Caco-2 (cell line): ENCODE results near the gene NPAS2. TPM values are rescaled to one million over a fixed set of nuclear protein-coding genes. Genes with fewer than 3 reads are reported as not detected.

ENCODE experiments used
- BruUV-seq: library from RNA; stranded (reverse); fragments of 400-500 nt; replicated peaks from 2 replicates; lab custom pipeline; 2021; lab: Mats Ljungman, UMichigan
- CTCF ChIA-PET: fragments of 300-600 bp; sonication (Branson Sonifier 250); formaldehyde crosslinking; loops from one replicate; lab custom pipeline; 2022; ENCODE audit warnings: antibody characterized with exemption; lab: Charles Lee
- POLR2A ChIA-PET: fragments of 300-600 bp; sonication (Branson Sonifier 250); formaldehyde crosslinking; loops from one replicate; lab custom pipeline; 2022; ENCODE audit warnings: antibody characterized with exemption; lab: Charles Lee
- DNase-seq, 2 experiments: peaks; one replicate each; pipeline versions ENCODE4 v3.0.0 to v3.0.0-alpha.2; 2020 to 2022
- H3K27me3 ChIP-seq: replicated peaks from 2 replicates; pipeline ENCODE4 v1.6.0; 2011; ENCODE audit warnings: low read length; ENCODE audit not compliant: control insufficient read depth, insufficient read depth
- H3K36me3 ChIP-seq: 2 replicates; pipeline ENCODE4 v1.5.1; 2011; ENCODE audit warnings: low read length; ENCODE audit not compliant: control insufficient read depth, insufficient read depth
- H3K4me1 ChIP-seq: fragments of 250-450 bp; sonication (Bioruptor Pico); 2 replicates; pipeline ENCODE4 v1.5.1; 2020; ENCODE audit warnings: mild to moderate bottlenecking
- H3K4me3 ChIP-seq: 2 replicates; pipeline ENCODE4 v1.5.1; 2011; ENCODE audit warnings: low read depth, mild to moderate bottlenecking, control low read depth, low read length
- H3K9me3 ChIP-seq: fragments of 250-450 bp; sonication (Bioruptor Pico); 2 replicates; pipeline ENCODE4 v1.5.1; 2020; ENCODE audit warnings: mild to moderate bottlenecking, moderate library complexity
- H3K27ac Mint-ChIP-seq: one replicate; pipeline ENCODE4 v1.8.0; 2022; ENCODE audit warnings: mixed read lengths; ENCODE audit not compliant: unreplicated experiment
- H3K27me3 Mint-ChIP-seq: one replicate; pipeline ENCODE4 v1.8.0; 2022; ENCODE audit warnings: mixed read lengths; ENCODE audit not compliant: insufficient read depth, unreplicated experiment
- H3K36me3 Mint-ChIP-seq: one replicate; pipeline ENCODE4 v1.8.0; 2022; ENCODE audit warnings: mild to moderate bottlenecking, mixed read lengths; ENCODE audit not compliant: insufficient read depth, unreplicated experiment
- H3K4me1 Mint-ChIP-seq: one replicate; pipeline ENCODE4 v1.8.0; 2022; ENCODE audit warnings: low read depth, mixed read lengths; ENCODE audit not compliant: unreplicated experiment
- H3K4me3 Mint-ChIP-seq: one replicate; pipeline ENCODE4 v1.8.0; 2022; ENCODE audit warnings: mild to moderate bottlenecking, moderate library complexity, mixed read lengths; ENCODE audit not compliant: unreplicated experiment
- H3K9me3 Mint-ChIP-seq: one replicate; pipeline ENCODE4 v1.8.0; 2022; ENCODE audit warnings: mixed read lengths; ENCODE audit not compliant: unreplicated experiment
- intact Hi-C: fragments of 100-400 bp; cut with micrococcal nuclease; formaldehyde crosslinking; loops from one replicate; pipeline ENCODE4 v1.10.0; 2022; ENCODE audit not compliant: unreplicated experiment
- total RNA-seq: library from RNA; stranded (reverse); gene quantifications from 2 replicates; pipeline ENCODE4 v1.2.3, GENCODE V29; 2022
- TF ChIP-seq, protein P1 (sequence below), 2 experiments: fragments of 200-600 bp in 1 of 2; IDR thresholded peaks; 1 replicate in 1 of 2; 2 replicates in 1 of 2; pipeline versions ENCODE4 v1.5.1 to v1.8.0; 2011 to 2022; ENCODE audit warnings: antibody characterized with exemption in 1 of 2, control low read depth in 1 of 2, inconsistent platforms in 1 of 2, low read depth in 1 of 2, low read length in 1 of 2, mild to moderate bottlenecking in 1 of 2, moderate library complexity in 1 of 2; ENCODE audit not compliant: insufficient read depth in 1 of 2, severe bottlenecking in 1 of 2, unreplicated experiment in 1 of 2

Gene NPAS2
- total RNA-seq, 1 experiment from 2014 or later: 2.8 TPM

DNA sequence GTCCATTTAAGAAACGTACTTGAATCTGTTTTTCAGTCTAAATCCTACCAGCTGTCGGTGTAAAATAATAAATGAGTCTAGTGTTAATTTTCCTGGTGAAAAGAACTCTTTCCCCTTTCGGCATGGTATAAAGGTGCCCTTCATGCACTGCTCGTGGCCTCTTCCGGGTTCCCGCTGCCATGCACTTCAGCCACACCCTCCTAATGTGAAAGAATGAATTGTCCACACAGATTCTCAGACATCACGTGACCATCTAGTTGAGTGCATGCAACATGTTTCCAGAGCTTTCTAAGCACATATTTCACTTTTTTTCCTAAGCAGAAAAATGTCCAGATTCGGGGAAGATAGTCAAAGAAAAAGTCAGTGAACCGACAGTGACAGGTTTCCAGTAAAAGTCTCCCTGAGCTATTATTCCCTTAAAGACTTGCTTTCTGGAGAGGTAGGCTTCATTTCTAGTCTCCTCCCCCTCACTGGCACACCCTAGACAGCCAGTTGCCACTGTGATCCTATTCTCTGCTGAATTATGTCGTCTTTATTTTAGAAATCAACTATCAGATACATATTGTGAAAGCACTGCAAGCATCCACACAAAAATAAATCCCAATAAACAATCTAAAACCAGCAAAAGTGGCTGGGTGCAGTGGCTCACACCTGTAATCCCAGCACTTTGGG, 116.3 kb downstream of the NPAS2 start:
- intact Hi-C loops: no loop called here
- H3K27me3 ChIP-seq: no peaks in the 10 kb centered on the region; the same call in 1 of the 2 replicates
- POLR2A ChIA-PET: no interaction called here
- BruUV-seq: no TSS peak
- DNase-seq: no peak
- TF ChIP-seq, protein P1, sequence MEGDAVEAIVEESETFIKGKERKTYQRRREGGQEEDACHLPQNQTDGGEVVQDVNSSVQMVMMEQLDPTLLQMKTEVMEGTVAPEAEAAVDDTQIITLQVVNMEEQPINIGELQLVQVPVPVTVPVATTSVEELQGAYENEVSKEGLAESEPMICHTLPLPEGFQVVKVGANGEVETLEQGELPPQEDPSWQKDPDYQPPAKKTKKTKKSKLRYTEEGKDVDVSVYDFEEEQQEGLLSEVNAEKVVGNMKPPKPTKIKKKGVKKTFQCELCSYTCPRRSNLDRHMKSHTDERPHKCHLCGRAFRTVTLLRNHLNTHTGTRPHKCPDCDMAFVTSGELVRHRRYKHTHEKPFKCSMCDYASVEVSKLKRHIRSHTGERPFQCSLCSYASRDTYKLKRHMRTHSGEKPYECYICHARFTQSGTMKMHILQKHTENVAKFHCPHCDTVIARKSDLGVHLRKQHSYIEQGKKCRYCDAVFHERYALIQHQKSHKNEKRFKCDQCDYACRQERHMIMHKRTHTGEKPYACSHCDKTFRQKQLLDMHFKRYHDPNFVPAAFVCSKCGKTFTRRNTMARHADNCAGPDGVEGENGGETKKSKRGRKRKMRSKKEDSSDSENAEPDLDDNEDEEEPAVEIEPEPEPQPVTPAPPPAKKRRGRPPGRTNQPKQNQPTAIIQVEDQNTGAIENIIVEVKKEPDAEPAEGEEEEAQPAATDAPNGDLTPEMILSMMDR (IDR thresholded peaks at IDR 0.05; ENCODE audit: insufficient read depth in 1 of 2, low read depth in 1 of 2, low read length in 1 of 2, severe bottlenecking in 1 of 2, unreplicated experiment in 1 of 2): no peak
- Mint-ChIP-seq H3K27ac (no peak overlapping the region), H3K4me1 (peaks cover under 1% of the 10 kb centered on the region), H3K36me3 (no peaks in the 10 kb centered on the region), H3K4me3 (no peak overlapping the region), H3K27me3 (peaks cover 2% of the 10 kb centered on the region), H3K9me3 (no peaks in the 10 kb centered on the region)
- no peaks in the 10 kb centered on the region for H3K4me1 ChIP-seq
- CTCF ChIA-PET: no interaction called here
- no peaks in the 10 kb centered on the region for H3K9me3 ChIP-seq
- H3K36me3 ChIP-seq: no peaks in the 10 kb centered on the region
- no peak overlapping the region for H3K4me3 ChIP-seq

DNA sequence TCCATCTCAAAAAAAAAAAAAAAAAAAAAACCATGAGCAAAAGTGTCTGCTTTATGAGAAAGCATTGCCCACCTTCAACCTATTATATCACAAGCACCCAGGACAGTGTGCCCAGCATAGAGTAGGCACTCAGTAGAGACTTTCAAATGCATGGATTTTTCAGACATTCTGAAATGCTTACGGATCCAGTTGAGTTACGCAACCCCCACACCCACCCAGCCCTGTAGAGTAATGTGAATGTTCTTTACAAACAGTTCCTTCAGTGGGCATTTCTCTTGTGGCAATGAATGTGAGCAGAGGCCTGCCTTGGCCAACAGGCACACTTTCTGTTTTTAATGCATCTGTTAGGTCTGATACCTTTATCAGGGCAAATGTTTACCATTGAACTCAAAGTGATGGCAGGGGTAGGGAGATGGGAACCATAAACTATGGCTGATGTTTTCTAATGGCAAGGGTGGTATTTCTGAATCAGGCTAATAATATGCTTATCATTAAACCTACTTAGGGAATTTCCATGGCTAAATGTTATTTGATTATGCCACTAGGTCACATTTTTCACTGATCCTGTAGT, 117.1 kb downstream of the NPAS2 start:
- intact Hi-C loops: no loop called here
- no peaks in the 10 kb centered on the region for H3K9me3 Mint-ChIP-seq
- H3K27ac Mint-ChIP-seq: no peak overlapping the region
- no peak for DNase-seq
- no peaks in the 10 kb centered on the region for H3K36me3 ChIP-seq
- no TSS peak for BruUV-seq
- H3K4me1 ChIP-seq: no peaks in the 10 kb centered on the region
- H3K9me3 ChIP-seq: no peaks in the 10 kb centered on the region
- no peaks in the 10 kb centered on the region; the same call in 1 of the 2 replicates for H3K27me3 ChIP-seq
- H3K36me3 Mint-ChIP-seq: no peaks in the 10 kb centered on the region
- ChIA-PET POLR2A (no interaction called here), CTCF (no interaction called here)
- H3K4me1 Mint-ChIP-seq: peaks cover 4% of the 10 kb centered on the region
- peaks cover 2% of the 10 kb centered on the region for H3K27me3 Mint-ChIP-seq
- TF ChIP-seq, protein P1 (IDR thresholded peaks at IDR 0.05; ENCODE audit: insufficient read depth in 1 of 2, low read depth in 1 of 2, low read length in 1 of 2, severe bottlenecking in 1 of 2, unreplicated experiment in 1 of 2): no peak
- no peak overlapping the region for H3K4me3 Mint-ChIP-seq
- H3K4me3 ChIP-seq: no peak overlapping the region

DNA sequence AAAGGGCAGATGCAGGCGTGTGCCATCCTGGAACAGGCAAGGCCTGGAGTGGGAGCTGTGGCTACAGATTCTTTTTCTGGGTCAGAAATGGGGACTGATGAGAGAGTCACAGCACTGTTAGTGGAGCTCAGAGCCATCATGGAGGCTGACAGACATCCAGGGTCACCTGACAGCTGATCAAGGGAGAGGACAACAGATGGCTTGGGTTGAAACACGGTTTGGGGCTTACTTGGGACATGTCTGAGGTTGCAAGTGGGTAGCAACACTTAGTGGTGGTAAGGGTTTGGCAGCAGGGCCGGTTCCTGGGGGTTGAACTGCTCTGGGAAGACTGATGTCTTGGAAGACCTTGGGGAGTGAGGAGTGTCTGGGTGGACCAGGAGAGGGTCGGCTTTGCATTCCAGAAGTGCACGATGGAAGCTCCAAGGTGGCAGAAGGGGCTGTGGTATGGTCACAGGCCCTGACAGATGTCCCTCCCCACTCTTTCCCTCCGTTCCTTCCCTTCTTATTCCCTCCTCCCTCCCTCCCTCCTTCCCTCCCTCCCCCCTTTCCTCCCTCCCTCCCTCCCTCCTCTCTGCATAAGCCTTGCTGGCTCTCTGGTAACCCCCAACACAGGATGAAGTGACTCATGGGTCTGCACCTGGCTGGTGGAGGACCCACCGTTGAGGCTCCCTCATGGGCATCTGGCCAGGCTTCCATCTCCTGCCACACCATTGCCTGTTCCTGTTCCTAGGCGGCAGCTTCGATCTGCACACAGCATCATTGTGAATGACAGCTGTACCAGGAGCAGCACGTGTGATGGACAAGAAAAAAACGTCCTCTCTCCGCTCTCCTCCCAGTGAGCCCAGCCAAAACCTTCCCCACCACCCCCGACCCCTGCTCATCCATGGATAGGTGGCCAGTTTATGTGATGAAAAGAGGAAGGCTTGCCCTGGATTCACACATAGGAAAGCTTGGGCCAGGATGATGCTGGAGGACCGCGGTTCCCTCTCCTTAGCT, 118.4 kb downstream of the NPAS2 start:
- H3K4me3 Mint-ChIP-seq: no peak overlapping the region
- Histone ChIP-seq H3K4me3 (no peak overlapping the region), H3K4me1 (no peaks in the 10 kb centered on the region), H3K9me3 (no peaks in the 10 kb centered on the region), H3K36me3 (no peaks in the 10 kb centered on the region), H3K27me3 (no peaks in the 10 kb centered on the region)
- POLR2A ChIA-PET: no interaction called here
- DNase-seq: no peak
- no TSS peak for BruUV-seq
- intact Hi-C loops: no loop called here
- H3K9me3 Mint-ChIP-seq: no peaks in the 10 kb centered on the region
- no peak overlapping the region for H3K27ac Mint-ChIP-seq
- no peaks in the 10 kb centered on the region for H3K36me3 Mint-ChIP-seq
- TF ChIP-seq, protein P1 (IDR thresholded peaks at IDR 0.05; ENCODE audit: insufficient read depth in 1 of 2, low read depth in 1 of 2, low read length in 1 of 2, severe bottlenecking in 1 of 2, unreplicated experiment in 1 of 2): no peak
- CTCF ChIA-PET: no interaction called here
- peaks cover 4% of the 10 kb centered on the region for H3K4me1 Mint-ChIP-seq
- peaks cover 2% of the 10 kb centered on the region for H3K27me3 Mint-ChIP-seq
